HG03575 (cell line): ENCODE data around the gene TAS2R1.

Source experiments
- ATAC-seq: cut with Tn5 transposase; IDR thresholded peaks from one replicate; pipeline ENCODE4 v1.9.1; 2021; ENCODE audit not compliant: unreplicated experiment, insufficient number of reproducible peaks, low FRiP score; ENCODE audit errors: extremely low read depth

TAS2R1 gene

DNA sequence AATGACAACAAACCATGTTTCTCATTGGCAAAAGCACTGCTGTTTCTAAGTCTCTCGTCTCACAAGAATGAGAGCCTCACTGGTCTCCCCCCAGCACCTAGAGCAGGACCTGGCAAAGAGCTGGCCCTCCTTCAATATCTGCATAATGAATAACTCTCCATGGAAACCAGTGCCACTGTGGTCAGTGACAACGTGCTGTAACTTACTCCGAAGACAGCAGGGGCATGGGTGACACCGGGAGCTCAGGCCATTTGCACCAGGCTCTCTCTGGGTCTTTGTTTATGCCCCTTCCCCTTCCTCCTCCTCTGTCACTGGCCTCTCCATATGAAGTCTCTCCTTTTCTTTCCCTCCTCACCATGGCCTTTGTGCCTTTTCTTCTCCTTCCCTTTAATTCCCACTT, 33.3 kb downstream of the TAS2R1 start:
- no peak for ATAC-seq

DNA sequence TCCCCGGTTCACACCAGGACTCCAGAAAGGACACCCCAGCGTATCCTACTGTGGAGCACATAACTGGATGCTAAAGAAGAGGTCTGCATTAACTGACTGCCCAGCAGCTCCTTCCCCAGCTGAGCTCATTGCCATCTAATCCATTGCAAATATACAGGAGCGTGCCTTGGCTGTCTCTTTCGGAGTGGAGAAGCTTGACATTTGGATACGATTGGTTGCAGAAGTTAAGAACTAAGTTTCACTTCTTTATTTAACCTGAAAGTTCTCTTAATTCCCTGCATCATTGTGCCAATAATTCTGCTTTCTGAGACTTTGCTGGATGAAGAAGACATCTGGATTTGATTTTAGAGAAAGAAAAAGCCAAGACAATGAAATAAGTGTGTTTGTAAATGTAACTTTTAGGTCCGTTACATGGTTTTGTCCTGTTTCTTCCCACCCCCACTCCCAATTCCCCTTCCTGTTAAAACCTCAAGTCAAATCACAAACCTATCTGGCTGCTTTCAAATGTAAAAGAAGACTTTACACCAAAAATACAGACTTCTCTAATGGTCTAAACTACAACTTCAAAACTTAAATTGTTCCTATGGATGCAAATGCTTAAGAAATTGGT, 33.9 kb downstream of the TAS2R1 start:
- no peak for ATAC-seq

DNA sequence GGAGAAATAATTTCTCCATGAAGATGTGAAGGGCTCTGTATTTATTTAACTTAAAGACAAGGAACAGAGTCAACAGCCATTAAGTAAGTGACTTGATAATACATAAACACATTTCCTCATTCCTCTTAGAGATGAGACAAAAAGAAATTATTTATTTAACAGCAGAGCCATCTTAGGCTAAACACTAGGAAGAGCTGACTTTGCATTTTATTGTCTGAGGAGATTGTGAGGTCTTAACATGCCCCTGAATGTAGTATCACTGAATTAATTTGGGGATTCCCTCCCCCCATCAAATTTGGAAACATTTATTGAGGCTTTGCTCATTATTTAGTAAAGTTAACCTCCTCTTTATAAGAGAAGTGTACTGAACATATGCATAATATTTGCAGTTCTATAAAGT, 35.2 kb downstream of the TAS2R1 start:
- ATAC-seq, result no peak

DNA sequence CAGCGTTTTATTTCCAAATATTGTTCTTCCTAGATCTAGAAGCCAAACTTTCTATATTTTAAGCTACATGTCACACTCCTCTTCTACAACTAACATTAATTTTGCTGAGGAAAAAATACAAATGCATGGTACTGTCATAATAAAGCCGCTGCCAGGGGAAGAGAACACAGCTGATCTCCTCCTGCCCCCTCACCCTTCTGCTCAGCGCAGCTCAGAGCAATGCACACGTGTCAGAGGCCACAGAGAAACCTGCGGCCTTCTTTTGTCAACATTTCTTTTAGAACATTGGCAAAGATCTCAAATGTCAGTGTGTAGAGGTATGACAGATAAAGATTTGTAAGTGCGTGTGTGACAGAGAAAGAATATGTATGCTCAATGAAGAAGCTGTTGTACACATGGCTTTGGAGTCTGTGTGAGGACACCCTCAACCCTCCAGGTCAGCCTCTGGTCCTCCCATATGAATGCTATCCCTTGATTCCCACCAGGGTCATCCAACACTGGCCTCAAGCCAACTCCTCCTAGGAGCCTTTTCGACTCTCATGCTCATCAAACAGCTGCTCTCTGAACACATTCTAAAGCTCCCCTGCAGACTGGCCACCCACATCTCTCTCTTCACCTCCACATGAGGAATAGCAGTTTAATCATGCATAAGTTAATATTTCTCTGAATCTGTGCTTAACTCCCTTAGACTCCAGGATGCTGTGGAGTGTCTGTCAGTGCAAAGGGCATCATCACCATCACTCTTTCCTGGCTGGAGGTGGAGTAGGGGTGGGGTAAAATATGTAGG, 40.9 kb downstream of the TAS2R1 start:
- ATAC-seq, result no peak

DNA sequence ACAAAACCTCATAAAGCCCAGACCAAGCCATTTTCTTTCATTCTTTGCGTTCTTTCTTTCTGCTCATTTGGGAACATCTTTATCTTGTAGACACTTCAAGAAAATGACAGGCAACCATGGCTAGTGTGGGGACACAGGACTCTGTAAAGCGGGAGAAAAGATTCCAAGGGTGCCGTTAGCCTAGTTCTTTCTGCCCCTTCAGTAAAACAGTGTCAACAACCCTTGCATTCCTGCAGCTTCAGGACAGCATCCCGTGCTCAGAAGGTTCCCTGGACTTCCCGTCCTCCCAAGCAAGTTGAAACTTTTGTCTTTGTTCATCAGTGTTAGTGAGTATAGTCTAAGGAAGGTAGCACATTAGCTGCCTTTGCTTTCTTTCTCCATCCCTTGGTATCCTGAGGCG, 41.9 kb downstream of the TAS2R1 start:
- no peak for ATAC-seq

DNA sequence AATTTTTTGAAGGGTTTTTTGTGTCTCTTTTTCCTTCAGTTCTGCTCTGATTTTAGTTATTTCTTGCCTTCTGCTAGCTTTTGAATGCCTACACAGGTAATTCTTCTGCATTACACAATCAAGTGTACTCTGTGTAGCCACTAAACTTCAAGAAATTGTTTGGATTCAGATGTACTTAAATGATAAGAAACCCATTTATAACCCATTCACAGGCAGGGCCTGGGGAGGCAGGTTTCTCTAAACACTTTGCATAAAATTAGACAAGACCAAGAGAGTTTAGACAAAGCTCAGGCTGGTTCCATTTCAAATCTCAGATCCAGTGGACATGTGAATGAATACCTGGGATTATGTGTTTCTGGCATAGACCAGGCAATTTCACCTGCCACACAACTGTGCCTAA, 43.0 kb downstream of the TAS2R1 start:
- no peak for ATAC-seq

DNA sequence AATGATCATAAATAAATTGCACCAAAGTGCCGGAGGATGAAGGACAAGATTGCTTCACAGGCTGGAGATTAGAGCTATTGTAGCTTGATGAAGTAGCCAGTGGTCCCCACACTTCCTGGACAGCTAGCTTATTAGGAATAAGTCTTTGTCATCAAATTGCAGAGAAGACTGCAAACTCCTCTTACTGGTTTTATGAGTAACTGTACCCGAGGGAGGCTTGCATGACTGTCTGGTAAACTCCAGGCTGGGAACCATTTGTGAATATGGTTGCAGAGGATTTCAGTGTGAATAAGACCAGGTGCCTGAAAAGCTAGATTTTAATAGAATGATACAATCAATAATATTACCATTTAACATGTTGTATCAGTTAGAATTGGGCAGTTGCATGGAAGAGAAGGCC, 47.7 kb downstream of the TAS2R1 start:
- no peak for ATAC-seq
